Measurements from ENCODE around the gene BPIFB1. TPM values are rescaled to one million over a fixed set of nuclear protein-coding genes. Genes with fewer than 3 reads are reported as not detected.

BPIFB1 gene, protein sequence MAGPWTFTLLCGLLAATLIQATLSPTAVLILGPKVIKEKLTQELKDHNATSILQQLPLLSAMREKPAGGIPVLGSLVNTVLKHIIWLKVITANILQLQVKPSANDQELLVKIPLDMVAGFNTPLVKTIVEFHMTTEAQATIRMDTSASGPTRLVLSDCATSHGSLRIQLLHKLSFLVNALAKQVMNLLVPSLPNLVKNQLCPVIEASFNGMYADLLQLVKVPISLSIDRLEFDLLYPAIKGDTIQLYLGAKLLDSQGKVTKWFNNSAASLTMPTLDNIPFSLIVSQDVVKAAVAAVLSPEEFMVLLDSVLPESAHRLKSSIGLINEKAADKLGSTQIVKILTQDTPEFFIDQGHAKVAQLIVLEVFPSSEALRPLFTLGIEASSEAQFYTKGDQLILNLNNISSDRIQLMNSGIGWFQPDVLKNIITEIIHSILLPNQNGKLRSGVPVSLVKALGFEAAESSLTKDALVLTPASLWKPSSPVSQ
- not detected in 2 replicates for total RNA-seq (2014; rRNA removed; shearing (Covaris generic))

DNA sequence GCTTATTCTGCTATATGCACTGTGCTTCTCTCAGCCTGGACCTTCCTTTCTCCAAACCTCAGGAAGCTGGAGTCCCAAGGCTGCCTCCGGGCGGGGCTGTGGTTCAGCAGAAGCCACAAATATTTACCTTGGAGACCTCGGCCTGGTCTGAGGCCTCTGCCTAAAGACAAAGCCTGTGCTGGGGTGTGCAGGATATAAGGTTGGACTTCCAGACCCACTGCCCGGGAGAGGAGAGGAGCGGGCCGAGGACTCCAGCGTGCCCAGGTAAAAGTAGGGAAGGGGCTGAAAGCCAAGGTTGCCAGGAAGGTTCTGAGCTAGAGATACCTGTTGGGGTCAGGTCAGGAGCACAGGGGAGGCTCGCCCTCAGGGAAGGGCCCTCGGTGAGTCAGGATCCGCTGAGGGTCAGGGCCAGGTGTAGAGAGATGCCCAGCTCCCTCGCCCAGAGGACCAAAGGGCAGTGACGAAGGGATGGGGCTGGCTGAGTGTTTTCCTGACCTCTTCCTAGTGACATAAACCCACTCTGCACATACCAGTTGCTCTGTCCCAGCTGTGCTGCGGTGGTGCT, at the start of gene BPIFB1:
Gene BPIFB1, plus strand, starts transcription at position 224 of the 565 bp plus-strand sequence. CDS start 2,860 bp downstream, outside the sequence.
- Histone ChIP-seq H3K36me3 (no peaks in the 10 kb centered on the region), H3K9me3 (replicated peaks) (no peaks in the 10 kb centered on the region), H3K27ac (no peak within 1 kb of the TSS), H3K27me3 (replicated peaks) (peaks cover 33% of the 10 kb centered on the region), H3K4me1 (replicated peaks) (no peaks in the 10 kb centered on the region), H3K4me3 (no peak within 1 kb of the TSS)
- no peak for DNase-seq (ENCODE audit: low read depth in 1 of 2, low spot score in 2 of 2)

- H3K36me3 ChIP-seq: no peaks in the 10 kb centered on the region
- H3K4me3 ChIP-seq: no peak overlapping the region
- H3K9me3 ChIP-seq (replicated peaks): no peaks in the 10 kb centered on the region
- no peaks in the 10 kb centered on the region for H3K4me1 ChIP-seq (replicated peaks)
- no peak for DNase-seq (ENCODE audit: low read depth in 1 of 2, low spot score in 2 of 2)
- peaks cover 8% of the 10 kb centered on the region for H3K27me3 ChIP-seq (replicated peaks)
- H3K27ac ChIP-seq: no peak overlapping the region
These were observed 49.0 kb upstream of the BPIFB1 start for GRCh38 chr20:33234050-33234449.

DNA sequence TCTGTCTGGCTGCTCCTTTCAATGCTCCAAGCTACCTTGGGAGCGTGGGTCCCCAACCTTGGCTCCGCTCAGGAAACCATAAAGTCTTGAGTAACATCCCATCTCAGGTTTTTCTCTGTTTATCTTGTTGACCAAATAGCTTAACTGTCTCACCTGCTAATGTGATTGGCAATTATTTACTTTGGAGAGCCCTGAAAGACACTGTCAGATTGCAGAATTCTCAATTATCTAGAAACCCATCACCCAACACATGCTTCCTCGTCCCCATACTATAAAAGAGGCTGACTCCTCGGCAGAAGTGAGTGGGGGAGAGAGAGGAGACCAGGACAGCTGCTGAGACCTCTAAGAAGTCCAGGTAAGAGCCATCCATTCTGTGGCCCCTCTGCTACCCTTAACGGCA, 47.3 kb upstream of the BPIFB1 start, which contains the start of gene BPIFA1:
Gene BPIFA1, plus strand, starts transcription at position 301 of the 400 bp plus-strand sequence. CDS start 1,716 bp downstream, outside the sequence.
- H3K27ac ChIP-seq: no peak within 1 kb of the TSS
- H3K36me3 ChIP-seq: no peaks in the 10 kb centered on the region
- DNase-seq (ENCODE audit: low read depth in 1 of 2, low spot score in 2 of 2): no peak
- H3K4me1 ChIP-seq (replicated peaks): no peaks in the 10 kb centered on the region
- H3K4me3 ChIP-seq: no peak within 1 kb of the TSS
- peaks cover 5% of the 10 kb centered on the region for H3K27me3 ChIP-seq (replicated peaks)
- no peaks in the 10 kb centered on the region for H3K9me3 ChIP-seq (replicated peaks)

DNA sequence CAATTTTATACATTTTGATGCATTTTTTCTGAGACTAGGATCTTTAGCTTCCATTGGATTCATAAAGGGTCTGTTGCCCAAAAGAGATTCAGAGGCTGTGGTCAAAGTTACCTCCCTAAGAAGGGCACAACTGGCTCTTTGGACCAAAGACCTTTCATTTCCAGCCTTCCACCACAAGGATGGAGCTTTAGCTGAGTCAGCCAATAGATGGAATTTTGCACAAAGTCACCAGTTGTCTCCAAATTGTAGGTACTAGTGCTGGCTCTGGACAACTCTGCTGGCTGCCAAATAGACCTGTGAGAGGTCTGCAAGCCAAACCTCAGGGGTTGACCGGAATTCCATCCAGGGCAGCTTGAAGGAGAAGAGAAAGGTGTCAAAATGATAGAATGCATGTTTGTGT, 46.7 kb upstream of the BPIFB1 start:
- Histone ChIP-seq H3K4me3 (no peak overlapping the region), H3K36me3 (no peaks in the 10 kb centered on the region), H3K27ac (no peak overlapping the region), H3K4me1 (replicated peaks) (no peaks in the 10 kb centered on the region), H3K27me3 (replicated peaks) (peaks cover 4% of the 10 kb centered on the region), H3K9me3 (replicated peaks) (no peaks in the 10 kb centered on the region)
- DNase-seq (ENCODE audit: low read depth in 1 of 2, low spot score in 2 of 2): no peak

DNA sequence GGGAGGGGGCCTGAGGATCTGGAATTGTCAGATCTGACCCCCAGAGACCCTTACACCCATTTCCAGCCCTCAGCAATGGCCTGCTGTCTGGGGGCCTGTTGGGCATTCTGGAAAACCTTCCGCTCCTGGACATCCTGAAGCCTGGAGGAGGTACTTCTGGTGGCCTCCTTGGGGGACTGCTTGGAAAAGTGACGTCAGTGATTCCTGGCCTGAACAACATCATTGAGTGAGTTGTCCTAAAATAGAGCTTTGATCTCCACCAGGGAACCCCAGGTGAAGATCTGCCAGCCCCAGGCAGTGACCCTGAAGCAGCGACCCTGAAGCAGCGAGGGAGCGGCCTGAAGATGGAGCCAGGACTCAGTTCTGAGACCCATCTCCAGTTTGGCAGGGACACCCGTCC, 45.0 kb upstream of the BPIFB1 start:
- H3K4me1 ChIP-seq (replicated peaks): no peaks in the 10 kb centered on the region
- DNase-seq (ENCODE audit: low read depth in 1 of 2, low spot score in 2 of 2): no peak
- H3K36me3 ChIP-seq: no peaks in the 10 kb centered on the region
- H3K27me3 ChIP-seq (replicated peaks): no peaks in the 10 kb centered on the region; the same call in 1 of the 2 replicates
- H3K27ac ChIP-seq: no peak overlapping the region
- no peak overlapping the region for H3K4me3 ChIP-seq
- H3K9me3 ChIP-seq (replicated peaks): no peaks in the 10 kb centered on the region; the same call in 1 of the 2 replicates

DNA sequence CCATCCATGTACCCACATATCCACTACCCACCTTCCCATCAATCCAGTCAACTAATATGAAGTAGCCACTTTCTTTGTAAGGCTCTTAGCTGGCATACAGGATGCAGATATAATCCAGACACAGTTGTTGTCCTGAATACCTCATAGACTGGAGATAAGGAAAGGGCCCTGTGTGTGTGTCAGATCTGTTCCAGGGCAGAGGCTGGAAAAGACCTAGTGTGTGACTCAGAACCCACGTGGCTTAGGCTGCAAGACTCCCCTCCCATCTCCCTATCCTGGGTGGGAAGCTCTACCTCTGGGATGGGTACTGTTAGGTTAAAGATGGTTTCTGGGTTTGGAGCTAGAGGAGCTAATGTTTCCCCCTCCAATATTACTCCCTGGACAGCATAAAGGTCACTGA, 43.6 kb upstream of the BPIFB1 start:
- H3K36me3 ChIP-seq: no peaks in the 10 kb centered on the region
- H3K4me1 ChIP-seq (replicated peaks): no peaks in the 10 kb centered on the region
- H3K27ac ChIP-seq: no peak overlapping the region
- H3K9me3 ChIP-seq (replicated peaks): no peaks in the 10 kb centered on the region; the same call in 1 of the 2 replicates
- H3K4me3 ChIP-seq: no peak overlapping the region
- no peaks in the 10 kb centered on the region; the same call in 1 of the 2 replicates for H3K27me3 ChIP-seq (replicated peaks)
- DNase-seq (ENCODE audit: low read depth in 1 of 2, low spot score in 2 of 2): no peak

DNA sequence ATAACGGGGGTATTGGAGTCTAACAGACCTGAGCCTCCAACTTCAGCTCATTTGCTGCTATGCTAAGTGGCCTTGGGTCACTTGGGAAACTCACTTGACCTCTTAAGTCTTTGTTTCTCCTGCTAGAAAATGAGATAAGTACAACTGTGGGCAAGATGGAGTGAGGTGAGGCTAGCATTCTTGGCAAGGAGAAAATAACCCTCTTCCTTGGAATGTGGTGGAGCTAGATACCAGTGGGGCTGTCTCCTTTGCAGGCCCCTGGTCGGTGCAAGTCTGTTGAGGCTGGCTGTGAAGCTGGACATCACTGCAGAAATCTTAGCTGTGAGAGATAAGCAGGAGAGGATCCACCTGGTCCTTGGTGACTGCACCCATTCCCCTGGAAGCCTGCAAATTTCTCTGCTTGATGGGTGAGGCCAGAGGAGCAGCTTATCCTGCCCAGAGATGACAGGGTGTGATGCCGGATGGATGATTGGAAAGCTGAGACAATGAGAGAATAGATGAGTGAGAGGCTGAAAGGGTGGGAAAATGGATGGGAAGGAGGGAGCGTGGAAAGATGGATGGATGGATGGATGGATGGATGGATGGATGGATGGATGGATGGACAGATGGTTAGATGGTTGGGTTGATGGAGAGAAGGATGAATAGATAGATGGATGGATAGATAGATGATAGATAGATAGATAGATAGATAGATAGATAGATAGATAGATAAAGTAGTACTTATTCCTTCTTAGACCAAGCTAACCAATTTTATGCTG, 42.9 kb upstream of the BPIFB1 start:
- no peak overlapping the region for H3K27ac ChIP-seq

GRCh38 chr20:33240923-33241322, 42.1 kb upstream of the BPIFB1 start:
- H3K4me3 ChIP-seq: no peak overlapping the region
- H3K9me3 ChIP-seq (replicated peaks): no peaks in the 10 kb centered on the region; the same call in 1 of the 2 replicates
- no peak overlapping the region for H3K27ac ChIP-seq
- no peaks in the 10 kb centered on the region for H3K4me1 ChIP-seq (replicated peaks)
- no peaks in the 10 kb centered on the region for H3K36me3 ChIP-seq
- H3K27me3 ChIP-seq (replicated peaks): no peaks in the 10 kb centered on the region; the same call in 1 of the 2 replicates
- no peak for DNase-seq (ENCODE audit: low read depth in 1 of 2, low spot score in 2 of 2)

More for the DNA sequence above, 42.9 kb upstream of the BPIFB1 start:
- H3K4me1 ChIP-seq (replicated peaks): no peaks in the 10 kb centered on the region
- H3K27me3 ChIP-seq (replicated peaks): no peaks in the 10 kb centered on the region; the same call in 1 of the 2 replicates
- H3K36me3 ChIP-seq: no peaks in the 10 kb centered on the region
- H3K9me3 ChIP-seq (replicated peaks): no peaks in the 10 kb centered on the region; the same call in 1 of the 2 replicates
- no peak for DNase-seq (ENCODE audit: low read depth in 1 of 2, low spot score in 2 of 2)
- H3K4me3 ChIP-seq: no peak overlapping the region

- Histone ChIP-seq H3K27me3 (replicated peaks) (no peaks in the 10 kb centered on the region; the same call in none of the 2 replicates), H3K27ac (no peak overlapping the region), H3K9me3 (replicated peaks) (no peaks in the 10 kb centered on the region; the same call in 1 of the 2 replicates), H3K36me3 (no peaks in the 10 kb centered on the region), H3K4me3 (no peak overlapping the region), H3K4me1 (replicated peaks) (no peaks in the 10 kb centered on the region)
- no peak for DNase-seq (ENCODE audit: low read depth in 1 of 2, low spot score in 2 of 2)
These were observed 40.5 kb upstream of the BPIFB1 start for GRCh38 chr20:33242319-33243100.

DNA sequence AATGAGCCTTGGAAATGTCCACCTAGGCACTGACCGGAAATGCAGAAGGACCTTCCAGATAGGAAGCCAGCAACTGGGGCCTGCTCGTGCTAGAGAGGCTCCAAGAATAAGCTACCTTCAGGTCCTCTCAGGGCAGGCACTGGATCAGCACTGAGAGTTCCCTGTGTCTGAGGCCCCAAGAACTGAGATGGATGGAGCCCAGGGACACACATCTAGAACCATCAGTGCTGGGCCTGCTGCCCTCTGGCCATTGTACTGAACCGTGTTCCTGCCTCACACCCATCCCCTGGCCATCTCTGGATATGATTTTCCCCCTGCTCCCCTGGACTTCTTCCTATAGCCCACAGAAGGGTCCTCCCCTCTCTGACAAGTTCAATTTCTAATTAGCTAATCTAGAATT, 36.9 kb upstream of the BPIFB1 start:
- no peaks in the 10 kb centered on the region; the same call in 1 of the 2 replicates for H3K9me3 ChIP-seq (replicated peaks)
- no peaks in the 10 kb centered on the region for H3K36me3 ChIP-seq
- DNase-seq (ENCODE audit: low read depth in 1 of 2, low spot score in 2 of 2): no peak
- no peaks in the 10 kb centered on the region for H3K4me1 ChIP-seq (replicated peaks)
- H3K27ac ChIP-seq: no peak overlapping the region
- H3K4me3 ChIP-seq: no peak overlapping the region
- no peaks in the 10 kb centered on the region; the same call in none of the 2 replicates for H3K27me3 ChIP-seq (replicated peaks)

DNA sequence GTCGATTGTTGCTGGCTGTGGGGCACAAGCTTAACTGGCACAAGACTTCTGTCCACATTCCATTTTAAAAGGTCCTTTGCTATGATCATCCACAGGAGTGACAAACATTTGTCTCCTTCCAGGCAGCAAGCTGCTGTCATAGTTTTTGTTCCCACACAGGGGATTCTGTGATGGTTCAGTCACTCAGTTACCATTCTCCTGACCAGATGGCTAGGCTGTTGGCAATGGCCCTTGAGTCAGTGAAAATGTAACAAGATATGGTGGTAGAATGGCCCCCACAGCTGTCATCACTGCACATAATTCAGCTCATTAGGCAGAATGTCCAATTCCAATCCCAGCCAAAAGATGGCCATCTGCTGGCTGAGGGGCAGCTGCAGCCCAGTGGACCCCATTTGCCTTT, 33.6 kb upstream of the BPIFB1 start:
- H3K27me3 ChIP-seq (replicated peaks): no peaks in the 10 kb centered on the region; the same call in none of the 2 replicates
- H3K4me1 ChIP-seq (replicated peaks): no peaks in the 10 kb centered on the region
- H3K36me3 ChIP-seq: no peaks in the 10 kb centered on the region
- H3K9me3 ChIP-seq (replicated peaks): no peaks in the 10 kb centered on the region
- no peak overlapping the region for H3K4me3 ChIP-seq
- no peak overlapping the region for H3K27ac ChIP-seq
- no peak for DNase-seq (ENCODE audit: low read depth in 1 of 2, low spot score in 2 of 2)

DNA sequence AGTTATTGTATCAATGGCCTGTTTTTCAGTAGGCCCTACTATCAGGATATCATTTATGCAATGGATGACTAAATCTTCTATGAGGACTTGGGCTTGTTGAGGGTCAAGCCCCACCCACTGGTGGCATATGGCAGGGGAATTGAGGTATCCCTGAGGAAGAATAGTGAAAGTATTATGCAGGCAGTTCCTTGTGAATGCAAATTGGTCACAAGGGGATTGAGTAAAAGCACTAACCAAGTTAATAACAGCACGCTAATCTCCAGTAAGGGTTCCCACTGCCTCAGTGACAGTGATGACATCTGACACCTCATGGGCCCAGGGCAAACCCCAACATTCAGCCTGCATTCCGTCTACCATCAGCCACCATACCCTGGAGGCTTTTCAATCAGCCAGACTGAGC, 32.3 kb upstream of the BPIFB1 start:
- Histone ChIP-seq H3K27ac (no peak overlapping the region), H3K36me3 (no peaks in the 10 kb centered on the region), H3K27me3 (replicated peaks) (no peaks in the 10 kb centered on the region; the same call in 1 of the 2 replicates), H3K4me1 (replicated peaks) (no peaks in the 10 kb centered on the region), H3K9me3 (replicated peaks) (no peaks in the 10 kb centered on the region), H3K4me3 (no peak overlapping the region)
- no peak for DNase-seq (ENCODE audit: low read depth in 1 of 2, low spot score in 2 of 2)

- no peak for DNase-seq (ENCODE audit: low read depth in 1 of 2, low spot score in 2 of 2)
- H3K4me3 ChIP-seq: no peak overlapping the region
- H3K4me1 ChIP-seq (replicated peaks): no peaks in the 10 kb centered on the region
- H3K36me3 ChIP-seq: no peaks in the 10 kb centered on the region
- H3K9me3 ChIP-seq (replicated peaks): no peaks in the 10 kb centered on the region
- no peaks in the 10 kb centered on the region; the same call in 1 of the 2 replicates for H3K27me3 ChIP-seq (replicated peaks)
- no peak overlapping the region for H3K27ac ChIP-seq
These were observed 31.5 kb upstream of the BPIFB1 start for GRCh38 chr20:33251496-33251895.
